Measurements from ENCODE around the gene ATF6.

The ATF6 gene

GRCh38 chr1:161902182-161902581, 136.1 kb downstream of the ATF6 start:
- DNase-seq: no peak

GRCh38 chr1:161905269-161905884, 139.3 kb downstream of the ATF6 start:
- peak in 1 of 2 donors; percentile 18 for DNase-seq

GRCh38 chr1:161907265-161907664, 141.1 kb downstream of the ATF6 start:
- DNase-seq: no peak

- no peak for DNase-seq
Observed at GRCh38 chr1:161908264-161908663, 142.1 kb downstream of the ATF6 start.

- no peak for DNase-seq
Observed at GRCh38 chr1:161910604-161911003, 144.5 kb downstream of the ATF6 start.

- no peak for DNase-seq
Observed at GRCh38 chr1:161913482-161914140, 147.5 kb downstream of the ATF6 start.

GRCh38 chr1:161914595-161914994, 148.5 kb downstream of the ATF6 start:
- DNase-seq: no peak

GRCh38 chr1:161915051-161915503, 149.0 kb downstream of the ATF6 start:
- DNase-seq: no peak

- DNase-seq: no peak
Observed at GRCh38 chr1:161915978-161916377, 149.9 kb downstream of the ATF6 start.

- DNase-seq: no peak
Observed at GRCh38 chr1:161919229-161919628, 153.1 kb downstream of the ATF6 start.

GRCh38 chr1:161921491-161921890, 155.4 kb downstream of the ATF6 start:
- DNase-seq: no peak

- no peak for DNase-seq
Observed at GRCh38 chr1:161921990-161922389, 155.9 kb downstream of the ATF6 start.

- DNase-seq: no peak
Observed at GRCh38 chr1:161928056-161928455, 161.9 kb downstream of the ATF6 start.

GRCh38 chr1:161929137-161929536, 163.0 kb downstream of the ATF6 start:
- no peak for DNase-seq

GRCh38 chr1:161930064-161930463, 163.9 kb downstream of the ATF6 start:
- DNase-seq: no peak

- no peak for DNase-seq
Observed at GRCh38 chr1:161932668-161933067, 166.5 kb downstream of the ATF6 start.

- DNase-seq: peak in 1 of 2 donors; percentile 33
Observed at GRCh38 chr1:161933592-161934588, 167.8 kb downstream of the ATF6 start.

- no peak for DNase-seq
Observed at GRCh38 chr1:161935264-161935663, 169.1 kb downstream of the ATF6 start.

- no peak for DNase-seq
Observed at GRCh38 chr1:161936786-161937185, 170.7 kb downstream of the ATF6 start.

GRCh38 chr1:161940866-161941591, 174.9 kb downstream of the ATF6 start:
- DNase-seq: no peak

- DNase-seq: no peak
Observed at GRCh38 chr1:161941726-161942436, 175.8 kb downstream of the ATF6 start.

GRCh38 chr1:161943737-161944136, 177.6 kb downstream of the ATF6 start:
- DNase-seq: no peak

Data from CD4-positive, alpha-beta T cell treated with Interleukin-1 beta for 1 hour (primary cell).